ENCODE results near the gene ARMC9.
"Not testable (repeated sequence)": the region's sequence is repeated elsewhere in the genome, so short reads cannot be mapped to it uniquely, and the experiment has no call there.

ARMC9 gene

GRCh38 chr2:231246171-231246842, 47.9 kb downstream of the ARMC9 start:
- no peak for DNase-seq

- no peak for DNase-seq
Observed at GRCh38 chr2:231250146-231250545, 51.7 kb downstream of the ARMC9 start.

- no peak for DNase-seq
Observed at GRCh38 chr2:231250698-231251097, 52.3 kb downstream of the ARMC9 start.

GRCh38 chr2:231253292-231253691, 54.9 kb downstream of the ARMC9 start:
- not testable (repeated sequence) for DNase-seq

- DNase-seq = no peak
Observed at GRCh38 chr2:231256494-231256893, 58.1 kb downstream of the ARMC9 start.

- no peak for DNase-seq
Observed at GRCh38 chr2:231257763-231258162, 59.3 kb downstream of the ARMC9 start.

GRCh38 chr2:231258701-231259100, 60.3 kb downstream of the ARMC9 start:
- DNase-seq = no peak

GRCh38 chr2:231259104-231259503, 60.7 kb downstream of the ARMC9 start:
- DNase-seq = peak; percentile 31

GRCh38 chr2:231260442-231261208, 62.2 kb downstream of the ARMC9 start:
- no peak for DNase-seq

GRCh38 chr2:231263118-231263831, 64.8 kb downstream of the ARMC9 start:
- no peak for DNase-seq

- no peak for DNase-seq
Observed at GRCh38 chr2:231270221-231271114, 72.0 kb downstream of the ARMC9 start.

GRCh38 chr2:231272991-231273390, 74.6 kb downstream of the ARMC9 start:
- no peak for DNase-seq

GRCh38 chr2:231276987-231277386, 78.6 kb downstream of the ARMC9 start:
- no peak for DNase-seq

GRCh38 chr2:231277962-231278361, 79.5 kb downstream of the ARMC9 start:
- DNase-seq = no peak

GRCh38 chr2:231278868-231279267, 80.4 kb downstream of the ARMC9 start:
- DNase-seq = no peak

- DNase-seq = no peak
Observed at GRCh38 chr2:231280846-231281245, 82.4 kb downstream of the ARMC9 start.

- DNase-seq = no peak
Observed at GRCh38 chr2:231284296-231284695, 85.9 kb downstream of the ARMC9 start.

GRCh38 chr2:231286964-231287363, 88.5 kb downstream of the ARMC9 start:
- no peak for DNase-seq

GRCh38 chr2:231287696-231288095, 89.3 kb downstream of the ARMC9 start:
- DNase-seq = no peak

- no peak for DNase-seq
Observed at GRCh38 chr2:231288590-231288989, 90.2 kb downstream of the ARMC9 start.

GRCh38 chr2:231290321-231291015, 92.0 kb downstream of the ARMC9 start:
- no peak for DNase-seq
